HepG2 (cell line): ENCODE results near the gene SERINC5. TPM values are rescaled to one million over a fixed set of nuclear protein-coding genes. Genes with fewer than 3 reads are reported as not detected.

ENCODE experiments used
- ATAC-seq: fragments of 200-7000 bp; cut with Tn5 transposase; 3 replicates; pipeline ENCODE4 v1.9.1; 2020; ENCODE audit warnings: mild to moderate bottlenecking, moderate library complexity
- BruUV-seq: library from RNA; stranded (reverse); fragments of 400-500 nt; replicated peaks from 2 replicates; lab custom pipeline; 2021; lab: Mats Ljungman, UMichigan
- CTCF ChIA-PET: fragments of 300-600 bp; formaldehyde crosslinking; extraction: SDS; loops from one replicate; lab custom pipeline; 2021; ENCODE audit warnings: low total read pairs, inconsistent platforms, low intra/inter-chr PET ratio; lab: Yijun Ruan, JAX
- POLR2A ChIA-PET: fragments of 350-600 bp; sonication (Branson Sonifier 250); formaldehyde crosslinking; loops from one replicate; lab custom pipeline; 2020; ENCODE audit warnings: antibody characterized with exemption, inconsistent platforms; lab: Yijun Ruan, JAX
- DNase-seq: peaks from one replicate; pipeline ENCODE4 v3.0.0-alpha.2; 2015; ENCODE audit warnings: low spot score
- FAIRE-seq: peaks from 3 replicates; lab custom pipeline; 2011; peaks lifted over from hg19 to GRCh38; lab: Jason Lieb, UNC
- H2AFZ ChIP-seq: one replicate; pipeline ENCODE4 v1.6.1; 2011; ENCODE audit warnings: low read length, inconsistent platforms
- H3K27ac ChIP-seq: fragments of 300-600 bp; 3 replicates; pipeline ENCODE4 v1.8.0; 2011; ENCODE audit warnings: mixed run types, mild to moderate bottlenecking, mixed read lengths, low read length, inconsistent platforms; ENCODE audit not compliant: insufficient read depth; ENCODE audit errors: extremely low read length
- H3K27me3 ChIP-seq, 2 experiments: fragments of 200-600 bp in 1 of 2; 2 replicates in 1 of 2; 3 replicates in 1 of 2; pipeline versions ENCODE4 v1.6.0 to v1.8.0; 2011; ENCODE audit warnings: low read length in 2 of 2, mild to moderate bottlenecking in 2 of 2, moderate library complexity in 2 of 2, inconsistent platforms in 1 of 2; ENCODE audit not compliant: insufficient read depth in 2 of 2, control insufficient read depth in 1 of 2
- H3K36me3 ChIP-seq, 2 experiments: fragments of 200-600 bp in 1 of 2; replicated peaks in 1 of 2; 2 replicates in 1 of 2; 3 replicates in 1 of 2; pipeline versions ENCODE4 v1.5.1 to v1.8.0; 2011; ENCODE audit warnings: low read length in 2 of 2, inconsistent platforms in 1 of 2; ENCODE audit not compliant: insufficient read depth in 2 of 2, control insufficient read depth in 1 of 2
- H3K4me1 ChIP-seq: 2 replicates; pipeline ENCODE4 v1.5.1; 2012; ENCODE audit warnings: low read length, inconsistent platforms; ENCODE audit not compliant: insufficient read depth
- H3K4me2 ChIP-seq: 2 replicates; pipeline ENCODE4 v1.6.0; 2011; ENCODE audit warnings: low read depth, low read length, inconsistent platforms
- H3K4me3 ChIP-seq, 3 experiments: fragments of 200-600 bp in 1 of 3; sonication (generic), shearing (Covaris generic) in 1 of 3; replicated peaks in 1 of 3; 2 replicates each; pipeline ENCODE4 v1.5.1; 2011 to 2016; ENCODE audit warnings: low read length in 3 of 3, inconsistent platforms in 2 of 3, low read depth in 2 of 3, mild to moderate bottlenecking in 2 of 3, control low read depth in 1 of 3, mixed read lengths in 1 of 3; ENCODE audit not compliant: insufficient read depth in 1 of 3
- H3K79me2 ChIP-seq: one replicate; pipeline ENCODE4 v1.6.1; 2011; ENCODE audit warnings: low read length, inconsistent platforms; ENCODE audit not compliant: insufficient read depth
- H3K9ac ChIP-seq: 2 replicates; pipeline ENCODE4 v1.6.0; 2011; ENCODE audit warnings: mild to moderate bottlenecking, low read depth, low read length, inconsistent platforms; ENCODE audit not compliant: insufficient read depth
- H3K9me3 ChIP-seq: 2 replicates; pipeline ENCODE4 v1.5.1; 2012; ENCODE audit warnings: mild to moderate bottlenecking, low read length
- H4K20me1 ChIP-seq: 2 replicates; pipeline ENCODE4 v1.6.0; 2011; ENCODE audit warnings: inconsistent platforms, mild to moderate bottlenecking, low read length, moderate library complexity; ENCODE audit not compliant: insufficient read depth
- CBX1 ChIP-seq: IDR thresholded peaks from one replicate; pipeline ENCODE4 v1.6.1; 2016; ENCODE audit warnings: antibody characterized with exemption, low read depth
- DR1 ChIP-seq: sonication (generic); formaldehyde crosslinking; IDR thresholded peaks from 2 replicates; pipeline ENCODE4 v1.8.0; 2021; ENCODE audit warnings: mild to moderate bottlenecking, missing genetic modification reagents, inconsistent platforms
- FLYWCH1 ChIP-seq: sonication (generic); formaldehyde crosslinking; IDR thresholded peaks from 2 replicates; pipeline ENCODE4 v1.8.1; 2023; ENCODE audit warnings: mild to moderate bottlenecking, missing genetic modification reagents
- FOXP4 ChIP-seq: sonication (generic); formaldehyde crosslinking; IDR thresholded peaks from 2 replicates; pipeline ENCODE4 v1.4.0; 2020; ENCODE audit warnings: missing genetic modification reagents
- IRX3 ChIP-seq: sonication (generic); formaldehyde crosslinking; IDR thresholded peaks from 2 replicates; pipeline ENCODE4 v1.8.1; 2023; ENCODE audit warnings: mild to moderate bottlenecking, low read depth, missing genetic modification reagents, borderline replicate concordance
- MED13 ChIP-seq: sonication (generic); formaldehyde crosslinking; IDR thresholded peaks from 2 replicates; pipeline ENCODE4 v1.5.0; 2020; ENCODE audit warnings: missing genetic modification reagents
- MIER3 ChIP-seq: IDR thresholded peaks from 2 replicates; pipeline ENCODE4 v1.6.1; 2016; ENCODE audit warnings: missing compliant biosample characterization, borderline replicate concordance
- PLSCR1 ChIP-seq: sonication (generic); formaldehyde crosslinking; IDR thresholded peaks from 2 replicates; pipeline ENCODE4 v1.5.0; 2020; ENCODE audit warnings: missing genetic modification reagents, mild to moderate bottlenecking, borderline replicate concordance
- RNF219 ChIP-seq: sonication (generic); formaldehyde crosslinking; IDR thresholded peaks from 2 replicates; pipeline ENCODE4 v1.5.0; 2020; ENCODE audit warnings: mild to moderate bottlenecking, missing genetic modification reagents
- ZFAT ChIP-seq: sonication (generic); formaldehyde crosslinking; conservative IDR thresholded peaks from 2 replicates; pipeline ENCODE4 v1.8.1; 2023; ENCODE audit warnings: missing genetic modification reagents, inconsistent platforms
- ZKSCAN8 ChIP-seq: IDR thresholded peaks from 2 replicates; pipeline ENCODE4 v1.6.1; 2016; ENCODE audit warnings: borderline replicate concordance, missing genetic modification reagents, missing compliant biosample characterization
- ZNF644 ChIP-seq: IDR thresholded peaks from 2 replicates; pipeline ENCODE4 v1.6.1; 2016; ENCODE audit warnings: low read depth
- ZNF747 ChIP-seq: sonication (generic); formaldehyde crosslinking; IDR thresholded peaks from 2 replicates; pipeline ENCODE4 v1.8.1; 2023; ENCODE audit warnings: missing genetic modification reagents, mild to moderate bottlenecking, borderline replicate concordance
- ZNF773 ChIP-seq: sonication (generic); formaldehyde crosslinking; IDR thresholded peaks from 2 replicates; pipeline ENCODE4 v1.4.0; 2020; ENCODE audit warnings: missing genetic modification reagents, borderline replicate concordance
- WGBS: methylation state at CpG from one replicate; pipeline ENCODE4 v1.1.6; 2017; ENCODE audit warnings: low lambda C conversion rate; 5-methylcytosine and 5-hydroxymethylcytosine counted together
- in situ Hi-C: cut with HindIII; loops from 2 replicates; pipeline ENCODE4 v1.10.0; 2017; ENCODE audit warnings: low pct_unique_long_range_greater_than_20kb; ENCODE audit not compliant: extremely low pct_ligation_motif_present
- intact Hi-C: fragments of 100-400 bp; cut with micrococcal nuclease; formaldehyde crosslinking; loops from one replicate; pipeline ENCODE4 v1.10.0; 2022; ENCODE audit not compliant: unreplicated experiment
- polyA plus RNA-seq, 8 experiments: library from polyadenylated mRNA; depleted of rRNA in 3 of 8; stranded (reverse) in 7 of 8; unstranded in 1 of 8; fragments of >200 nt; fragmentation: Illumina TruSeq in 4 of 8; extraction: Trizol in 4 of 8; gene quantifications; 2 replicates each; pipeline versions ENCODE4 v1.2.1 to v1.2.3, GENCODE V29; 2011 to 2016; ENCODE audit warnings: low read depth in 4 of 8, missing spikeins in 1 of 8, mixed read lengths in 1 of 8; ENCODE audit not compliant: insufficient read depth in 1 of 8
- total RNA-seq, 5 experiments: library from RNA; depleted of rRNA; stranded (reverse); fragments of >200 nt; fragmentation: Illumina TruSeq; extraction: Trizol; gene quantifications; 2 replicates each; pipeline ENCODE4 v1.2.3, GENCODE V29; 2016; ENCODE audit warnings: low read depth in 1 of 5

SERINC5 gene
- total and polyA plus RNA-seq, 2 of the 13 experiments (the other 11 are each of a cell fraction or from before 2014, with no cell fraction given), result 17.3 to 22.8 TPM

GRCh38 chr5:80119372-80119771, 136.5 kb downstream of the SERINC5 start:
- in situ Hi-C loops (no loop called here), intact Hi-C loops (no loop called here)
- no peak overlapping the region for H3K4me2 ChIP-seq
- no peak for TF ChIP-seq DR1
- TF ChIP-seq PLSCR1 (CRISPR knock-in tag), result no peak
- TF ChIP-seq ZNF747 (CRISPR knock-in tag), result no peak
- no peak for TF ChIP-seq MIER3 (CRISPR knock-in tag)
- no peak for TF ChIP-seq CBX1
- TF ChIP-seq FLYWCH1 (CRISPR knock-in tag), result no peak
- TF ChIP-seq MED13 (CRISPR knock-in tag), result no peak
- no peak for TF ChIP-seq FOXP4 (CRISPR knock-in tag)
- no peak for TF ChIP-seq ZNF773 (CRISPR knock-in tag)
- no peak for TF ChIP-seq RNF219 (CRISPR knock-in tag)
- no peak for TF ChIP-seq ZNF644 (CRISPR knock-in tag)
- TF ChIP-seq IRX3 (CRISPR knock-in tag), result no peak
- no peak for TF ChIP-seq ZFAT (CRISPR knock-in tag)
- TF ChIP-seq ZKSCAN8 (CRISPR knock-in tag), result no peak
- no peak for DNase-seq
- BruUV-seq, result no TSS peak
- CTCF ChIA-PET, result no interaction called here
- H3K79me2 ChIP-seq, result no peaks in the 10 kb centered on the region
- no peak overlapping the region for H3K9ac ChIP-seq
- H3K36me3 ChIP-seq, result no peaks in the 10 kb centered on the region
- no peaks in the 10 kb centered on the region for H3K4me1 ChIP-seq
- no peak for ATAC-seq
- 94% methylated on average over 2 of the region's 2 CpGs for WGBS
- no peaks in the 10 kb centered on the region for H3K27me3 ChIP-seq
- H2AFZ ChIP-seq, result no peak overlapping the region
- no peaks in the 10 kb centered on the region for H4K20me1 ChIP-seq
- H3K9me3 ChIP-seq, result no peaks in the 10 kb centered on the region
- POLR2A ChIA-PET, result interaction anchor here (1.5 kb wide), 1 partner anchor 13 kb away, joined by 3 read pairs; no protein-coding TSS in a partner anchor
- no peak overlapping the region for H3K4me3 ChIP-seq
- no peak overlapping the region for H3K27ac ChIP-seq
- FAIRE-seq, result no peak
